ENCODE results near the gene LTBP1.

DNA sequence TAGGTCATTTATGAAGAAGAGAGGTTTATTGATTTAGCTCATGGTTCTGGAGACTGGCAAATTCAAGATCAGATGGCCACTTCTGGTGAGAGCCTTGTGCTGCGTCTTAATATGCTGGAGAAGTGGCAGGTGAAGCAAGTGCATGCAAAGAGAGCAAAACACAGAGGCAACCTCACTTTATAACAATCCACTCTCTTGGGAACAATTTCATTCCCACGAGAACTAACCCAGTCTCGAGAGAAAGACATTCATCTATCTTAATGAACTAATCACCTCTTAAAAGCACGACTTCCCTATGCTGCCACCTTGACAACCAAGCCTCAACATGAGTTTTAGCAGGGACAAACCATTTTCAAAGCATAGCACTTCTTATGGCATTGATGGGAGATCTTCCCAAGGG lies 343.2 kb downstream of the LTBP1 start:
- no peak for TF ChIP-seq EZH2 (IDR thresholded peaks at IDR 0.05; ENCODE audit: borderline replicate concordance, low read length)
- TF ChIP-seq, protein P1, sequence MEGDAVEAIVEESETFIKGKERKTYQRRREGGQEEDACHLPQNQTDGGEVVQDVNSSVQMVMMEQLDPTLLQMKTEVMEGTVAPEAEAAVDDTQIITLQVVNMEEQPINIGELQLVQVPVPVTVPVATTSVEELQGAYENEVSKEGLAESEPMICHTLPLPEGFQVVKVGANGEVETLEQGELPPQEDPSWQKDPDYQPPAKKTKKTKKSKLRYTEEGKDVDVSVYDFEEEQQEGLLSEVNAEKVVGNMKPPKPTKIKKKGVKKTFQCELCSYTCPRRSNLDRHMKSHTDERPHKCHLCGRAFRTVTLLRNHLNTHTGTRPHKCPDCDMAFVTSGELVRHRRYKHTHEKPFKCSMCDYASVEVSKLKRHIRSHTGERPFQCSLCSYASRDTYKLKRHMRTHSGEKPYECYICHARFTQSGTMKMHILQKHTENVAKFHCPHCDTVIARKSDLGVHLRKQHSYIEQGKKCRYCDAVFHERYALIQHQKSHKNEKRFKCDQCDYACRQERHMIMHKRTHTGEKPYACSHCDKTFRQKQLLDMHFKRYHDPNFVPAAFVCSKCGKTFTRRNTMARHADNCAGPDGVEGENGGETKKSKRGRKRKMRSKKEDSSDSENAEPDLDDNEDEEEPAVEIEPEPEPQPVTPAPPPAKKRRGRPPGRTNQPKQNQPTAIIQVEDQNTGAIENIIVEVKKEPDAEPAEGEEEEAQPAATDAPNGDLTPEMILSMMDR (conservative IDR thresholded peaks at IDR 0.05 in 1 of 2, IDR thresholded peaks at IDR 0.05 in 1 of 2; ENCODE audit: extremely low read depth in 1 of 2, insufficient read depth in 1 of 2, low read depth in 1 of 2, low read length in 2 of 2): no peak
